ENCODE results near the gene IPPK. TPM values are rescaled to one million over a fixed set of nuclear protein-coding genes. Genes with fewer than 3 reads are reported as not detected.

The IPPK gene
- total RNA-seq, 1 experiment from 2014 or later: 10.6 TPM

DNA sequence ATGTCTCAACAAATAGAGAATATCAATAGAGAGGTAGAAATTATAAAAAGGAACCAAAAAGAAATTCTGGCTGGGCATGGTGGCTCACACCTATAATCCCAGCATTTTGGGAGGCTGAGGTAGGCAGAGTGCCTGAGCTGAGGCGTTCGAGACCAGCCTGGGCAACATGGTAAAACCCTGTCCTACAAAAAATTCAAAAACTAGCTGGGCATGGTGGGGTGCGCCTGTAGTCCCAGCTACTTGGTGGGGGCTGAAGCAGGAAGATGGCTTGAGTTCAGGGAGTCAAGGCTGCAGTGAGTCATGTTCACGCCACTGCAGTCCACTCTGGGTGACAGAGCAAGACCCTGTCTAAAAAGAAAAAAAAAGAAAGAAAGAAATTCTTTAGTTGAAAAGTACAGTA lies 24.9 kb downstream of the IPPK start:
- CTCF ChIA-PET: no interaction called here

DNA sequence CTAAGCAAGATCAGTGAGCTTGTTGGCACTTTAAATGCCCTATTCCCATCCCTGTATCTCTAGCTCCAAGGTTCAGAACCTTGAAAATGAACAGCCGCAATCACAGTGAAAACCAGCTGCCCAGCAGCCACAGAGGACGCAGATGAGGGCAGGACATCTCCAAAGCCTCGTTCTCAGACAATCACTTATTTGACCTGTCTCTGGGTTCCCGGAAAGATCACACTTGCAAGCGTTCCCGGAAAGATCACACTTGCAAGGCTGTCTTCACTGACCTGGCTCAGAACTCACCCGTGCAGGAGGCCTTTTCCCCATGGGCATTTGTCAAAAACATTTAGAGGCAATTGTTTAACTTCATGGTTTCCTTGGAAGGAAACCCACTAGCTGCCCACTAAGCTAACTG lies 25.7 kb downstream of the IPPK start:
- ChIA-PET CTCF (interaction anchor here (0.6 kb wide), 1 partner anchor 300 kb away, joined by 3 read pairs; no protein-coding TSS in a partner anchor), POLR2A (ENCODE audit: unreplicated experiment) (no interaction called here)
- Histone ChIP-seq H3K36me3 (ENCODE audit: low read depth, low read length) (peaks cover 9% of the 10 kb centered on the region), H3K9ac (ENCODE audit: low read length) (no peak overlapping the region), H3K9me3 (ENCODE audit: low read length) (no peaks in the 10 kb centered on the region), H4K20me1 (ENCODE audit: low read length) (no peaks in the 10 kb centered on the region), H3K9me2 (replicated peaks; ENCODE audit: low read length) (no peaks in the 10 kb centered on the region), H3K79me2 (ENCODE audit: low read length) (no peaks in the 10 kb centered on the region), H3K4me2 (ENCODE audit: low read length) (no peak overlapping the region), H3K4me3 (ENCODE audit: low read length) (no peak overlapping the region), H3K27ac (ENCODE audit: low read length) (no peak overlapping the region), H3K4me1 (ENCODE audit: insufficient read depth, low read length) (no peaks in the 10 kb centered on the region), H3F3A (ENCODE audit: low read length, unreplicated experiment) (no peaks in the 10 kb centered on the region), H2AFZ (ENCODE audit: low read length) (no peak overlapping the region), H3K27me3 (ENCODE audit: low read length) (no peaks in the 10 kb centered on the region)
- intact Hi-C loops (cut with micrococcal nuclease): no loop called here
- BruUV-seq (replicated peaks): no TSS peak
- DNase-seq (no peak), ATAC-seq (no peak)
- TF ChIP-seq, protein P1, sequence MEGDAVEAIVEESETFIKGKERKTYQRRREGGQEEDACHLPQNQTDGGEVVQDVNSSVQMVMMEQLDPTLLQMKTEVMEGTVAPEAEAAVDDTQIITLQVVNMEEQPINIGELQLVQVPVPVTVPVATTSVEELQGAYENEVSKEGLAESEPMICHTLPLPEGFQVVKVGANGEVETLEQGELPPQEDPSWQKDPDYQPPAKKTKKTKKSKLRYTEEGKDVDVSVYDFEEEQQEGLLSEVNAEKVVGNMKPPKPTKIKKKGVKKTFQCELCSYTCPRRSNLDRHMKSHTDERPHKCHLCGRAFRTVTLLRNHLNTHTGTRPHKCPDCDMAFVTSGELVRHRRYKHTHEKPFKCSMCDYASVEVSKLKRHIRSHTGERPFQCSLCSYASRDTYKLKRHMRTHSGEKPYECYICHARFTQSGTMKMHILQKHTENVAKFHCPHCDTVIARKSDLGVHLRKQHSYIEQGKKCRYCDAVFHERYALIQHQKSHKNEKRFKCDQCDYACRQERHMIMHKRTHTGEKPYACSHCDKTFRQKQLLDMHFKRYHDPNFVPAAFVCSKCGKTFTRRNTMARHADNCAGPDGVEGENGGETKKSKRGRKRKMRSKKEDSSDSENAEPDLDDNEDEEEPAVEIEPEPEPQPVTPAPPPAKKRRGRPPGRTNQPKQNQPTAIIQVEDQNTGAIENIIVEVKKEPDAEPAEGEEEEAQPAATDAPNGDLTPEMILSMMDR (conservative IDR thresholded peaks at IDR 0.05; ENCODE audit: low read depth, low read length): no peak
- TF ChIP-seq EZH2 (IDR thresholded peaks at IDR 0.05; ENCODE audit: low read length, unreplicated experiment) (no peak), EZH2phosphoT487 (IDR thresholded peaks at IDR 0.05; ENCODE audit: borderline replicate concordance, low read length) (no peak)

More for the DNA sequence above, 24.9 kb downstream of the IPPK start:
- Histone ChIP-seq H3K36me3 (ENCODE audit: low read depth, low read length) (peaks cover 9% of the 10 kb centered on the region), H3K27ac (ENCODE audit: low read length) (no peak overlapping the region), H3K79me2 (ENCODE audit: low read length) (no peaks in the 10 kb centered on the region), H3K27me3 (ENCODE audit: low read length) (no peaks in the 10 kb centered on the region), H3K4me2 (ENCODE audit: low read length) (no peak overlapping the region), H3K4me3 (ENCODE audit: low read length) (no peak overlapping the region), H3K9me2 (replicated peaks; ENCODE audit: low read length) (no peaks in the 10 kb centered on the region), H4K20me1 (ENCODE audit: low read length) (no peaks in the 10 kb centered on the region), H3K4me1 (ENCODE audit: insufficient read depth, low read length) (no peaks in the 10 kb centered on the region), H2AFZ (ENCODE audit: low read length) (no peak overlapping the region), H3K9ac (ENCODE audit: low read length) (no peak overlapping the region), H3K9me3 (ENCODE audit: low read length) (no peaks in the 10 kb centered on the region), H3F3A (ENCODE audit: low read length, unreplicated experiment) (no peaks in the 10 kb centered on the region)
- TF ChIP-seq EZH2 (IDR thresholded peaks at IDR 0.05; ENCODE audit: low read length, unreplicated experiment) (no peak), EZH2phosphoT487 (IDR thresholded peaks at IDR 0.05; ENCODE audit: borderline replicate concordance, low read length) (no peak)
- TF ChIP-seq, protein P1 (conservative IDR thresholded peaks at IDR 0.05; ENCODE audit: low read depth, low read length): no peak
- no peak for ATAC-seq
- no TSS peak for BruUV-seq (replicated peaks)
- intact Hi-C loops (cut with micrococcal nuclease): no loop called here
- no peak for DNase-seq
- POLR2A ChIA-PET (ENCODE audit: unreplicated experiment): no interaction called here

DNA sequence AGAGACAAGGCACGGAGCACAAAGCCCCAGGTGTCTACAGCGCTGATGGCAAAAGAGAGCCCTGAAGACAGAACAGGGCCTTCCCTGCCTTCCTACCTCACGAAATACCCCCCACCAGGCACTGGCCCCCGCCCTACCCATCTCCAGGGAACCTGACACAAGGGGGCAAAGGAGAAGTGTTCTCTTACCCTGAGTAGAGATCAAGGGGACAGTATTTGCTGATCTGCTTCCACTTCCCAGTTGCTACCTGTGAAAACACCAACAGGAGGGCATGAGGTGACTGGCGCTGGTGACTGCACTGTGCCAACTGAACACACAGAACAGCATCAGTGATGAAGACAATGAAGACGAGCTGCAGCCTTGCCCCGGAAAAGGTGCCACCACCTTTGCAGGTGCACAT lies 27.4 kb downstream of the IPPK start:
- DNase-seq: no peak
- Histone ChIP-seq H3K4me1 (ENCODE audit: insufficient read depth, low read length) (no peaks in the 10 kb centered on the region), H3F3A (ENCODE audit: low read length, unreplicated experiment) (no peaks in the 10 kb centered on the region), H3K36me3 (ENCODE audit: low read depth, low read length) (peaks cover 11% of the 10 kb centered on the region), H3K4me3 (ENCODE audit: low read length) (no peak overlapping the region), H4K20me1 (ENCODE audit: low read length) (no peaks in the 10 kb centered on the region), H3K9me3 (ENCODE audit: low read length) (no peaks in the 10 kb centered on the region), H3K27me3 (ENCODE audit: low read length) (no peaks in the 10 kb centered on the region), H2AFZ (ENCODE audit: low read length) (no peak overlapping the region), H3K4me2 (ENCODE audit: low read length) (no peak overlapping the region), H3K79me2 (ENCODE audit: low read length) (no peaks in the 10 kb centered on the region), H3K9me2 (replicated peaks; ENCODE audit: low read length) (no peaks in the 10 kb centered on the region), H3K27ac (ENCODE audit: low read length) (no peak overlapping the region), H3K9ac (ENCODE audit: low read length) (no peak overlapping the region)
- ATAC-seq: no peak
- ChIA-PET CTCF (no interaction called here), POLR2A (ENCODE audit: unreplicated experiment) (no interaction called here)
- TF ChIP-seq, protein P1 (conservative IDR thresholded peaks at IDR 0.05; ENCODE audit: low read depth, low read length): no peak
- no peak for TF ChIP-seq EZH2 (IDR thresholded peaks at IDR 0.05; ENCODE audit: low read length, unreplicated experiment)
- TF ChIP-seq EZH2phosphoT487 (IDR thresholded peaks at IDR 0.05; ENCODE audit: borderline replicate concordance, low read length): no peak
- intact Hi-C loops (cut with micrococcal nuclease): no loop called here
- no TSS peak for BruUV-seq (replicated peaks)
